ENCODE results near the gene GJC2.

DNA sequence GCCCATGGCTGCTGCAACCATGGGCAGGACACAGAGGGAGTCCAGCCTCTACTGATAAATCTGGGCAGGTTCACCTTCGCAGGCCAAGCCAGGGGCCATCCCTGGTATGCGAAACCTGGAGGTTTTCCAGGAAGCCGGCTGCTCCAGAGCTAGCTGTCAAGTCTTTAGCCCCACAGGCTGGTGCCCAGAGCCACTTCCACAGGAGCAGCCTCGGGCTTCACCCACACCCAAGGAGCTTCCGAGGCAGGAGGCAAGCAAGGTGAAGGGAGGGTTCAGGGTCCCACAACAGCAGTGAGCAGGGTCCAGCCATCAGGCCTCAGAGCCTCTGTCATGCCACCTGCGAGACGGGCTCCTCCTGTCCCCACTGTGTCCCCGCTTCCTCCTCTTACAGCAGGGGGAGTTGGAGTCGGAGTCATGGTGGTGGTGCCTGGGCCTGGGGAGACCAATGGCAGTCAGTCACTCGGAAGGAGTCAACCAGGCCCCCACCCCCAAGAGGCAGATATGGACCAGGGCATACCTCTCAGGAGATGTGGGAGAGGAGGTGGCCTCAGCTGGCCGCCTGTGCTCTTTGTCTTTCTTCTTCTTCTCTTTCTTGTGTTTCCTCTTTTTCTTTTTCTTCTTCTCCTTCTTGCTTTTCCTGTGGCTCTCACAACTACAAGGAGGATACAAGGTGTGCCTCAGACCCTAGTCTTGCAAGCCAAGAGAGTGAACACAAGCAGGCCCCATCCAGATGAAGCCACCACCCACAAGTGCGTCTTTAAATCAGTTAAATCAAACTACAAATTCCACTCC is 48.7 kb upstream of the GJC2 start:
- TF ChIP-seq, protein P1, sequence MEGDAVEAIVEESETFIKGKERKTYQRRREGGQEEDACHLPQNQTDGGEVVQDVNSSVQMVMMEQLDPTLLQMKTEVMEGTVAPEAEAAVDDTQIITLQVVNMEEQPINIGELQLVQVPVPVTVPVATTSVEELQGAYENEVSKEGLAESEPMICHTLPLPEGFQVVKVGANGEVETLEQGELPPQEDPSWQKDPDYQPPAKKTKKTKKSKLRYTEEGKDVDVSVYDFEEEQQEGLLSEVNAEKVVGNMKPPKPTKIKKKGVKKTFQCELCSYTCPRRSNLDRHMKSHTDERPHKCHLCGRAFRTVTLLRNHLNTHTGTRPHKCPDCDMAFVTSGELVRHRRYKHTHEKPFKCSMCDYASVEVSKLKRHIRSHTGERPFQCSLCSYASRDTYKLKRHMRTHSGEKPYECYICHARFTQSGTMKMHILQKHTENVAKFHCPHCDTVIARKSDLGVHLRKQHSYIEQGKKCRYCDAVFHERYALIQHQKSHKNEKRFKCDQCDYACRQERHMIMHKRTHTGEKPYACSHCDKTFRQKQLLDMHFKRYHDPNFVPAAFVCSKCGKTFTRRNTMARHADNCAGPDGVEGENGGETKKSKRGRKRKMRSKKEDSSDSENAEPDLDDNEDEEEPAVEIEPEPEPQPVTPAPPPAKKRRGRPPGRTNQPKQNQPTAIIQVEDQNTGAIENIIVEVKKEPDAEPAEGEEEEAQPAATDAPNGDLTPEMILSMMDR (IDR thresholded peaks at IDR 0.05), result no peak
- TF ChIP-seq POLR2A (IDR thresholded peaks at IDR 0.05) (no peak), EP300 (IDR thresholded peaks at IDR 0.05) (no peak)

All from tibial nerve (tissue), 4 donors.